HL-60 (cell line): ENCODE measurements around the gene RAB44.

Experiments
- DNase-seq, 2 experiments: peaks; one replicate each; pipeline ENCODE4 v3.0.0-alpha.2; 2010 to 2020; ENCODE audit warnings: low read depth in 1 of 2, low spot score in 1 of 2
- H3K27ac ChIP-seq: fragments of 250-450 bp; sonication (Bioruptor Pico); replicated peaks from 2 replicates; pipeline ENCODE4 v1.5.1; 2020; ENCODE audit warnings: mild to moderate bottlenecking, moderate library complexity
- H3K27me3 ChIP-seq: fragments of 250-450 bp; sonication (Bioruptor Pico); 2 replicates; pipeline ENCODE4 v1.5.1; 2021; ENCODE audit warnings: mild to moderate bottlenecking, moderate library complexity; ENCODE audit not compliant: insufficient read depth, poor library complexity, severe bottlenecking
- H3K4me3 ChIP-seq: replicated peaks from 2 replicates; pipeline ENCODE4 v1.5.1; 2011; ENCODE audit warnings: mild to moderate bottlenecking, control low read depth, low read length; ENCODE audit not compliant: insufficient read depth
- GABPA ChIP-seq: IDR thresholded peaks from 2 replicates; pipeline ENCODE4 v1.6.1; 2012; ENCODE audit warnings: low read depth
- POLR2AphosphoS5 ChIP-seq: IDR thresholded peaks from 2 replicates; pipeline ENCODE4 v1.6.1; 2012; ENCODE audit warnings: low read depth
- REST ChIP-seq: IDR thresholded peaks from 2 replicates; pipeline ENCODE4 v1.6.1; 2012; ENCODE audit warnings: low read depth; ENCODE audit not compliant: insufficient replicate concordance
- SPI1 ChIP-seq: IDR thresholded peaks from 2 replicates; pipeline ENCODE4 v1.6.1; 2012; ENCODE audit warnings: low read depth, mild to moderate bottlenecking, borderline replicate concordance
- TF ChIP-seq, protein P1 (sequence below): IDR thresholded peaks from one replicate; pipeline ENCODE4 v1.5.1; 2011; ENCODE audit warnings: low read length, control low read depth, inconsistent platforms; ENCODE audit not compliant: insufficient read depth

RAB44 gene

GRCh38 chr6:36691612-36692011 lies 6.0 kb upstream of the RAB44 start:
- TF ChIP-seq GABPA (no peak), SPI1 (no peak), REST (no peak), POLR2AphosphoS5 (no peak)
- TF ChIP-seq, protein P1, sequence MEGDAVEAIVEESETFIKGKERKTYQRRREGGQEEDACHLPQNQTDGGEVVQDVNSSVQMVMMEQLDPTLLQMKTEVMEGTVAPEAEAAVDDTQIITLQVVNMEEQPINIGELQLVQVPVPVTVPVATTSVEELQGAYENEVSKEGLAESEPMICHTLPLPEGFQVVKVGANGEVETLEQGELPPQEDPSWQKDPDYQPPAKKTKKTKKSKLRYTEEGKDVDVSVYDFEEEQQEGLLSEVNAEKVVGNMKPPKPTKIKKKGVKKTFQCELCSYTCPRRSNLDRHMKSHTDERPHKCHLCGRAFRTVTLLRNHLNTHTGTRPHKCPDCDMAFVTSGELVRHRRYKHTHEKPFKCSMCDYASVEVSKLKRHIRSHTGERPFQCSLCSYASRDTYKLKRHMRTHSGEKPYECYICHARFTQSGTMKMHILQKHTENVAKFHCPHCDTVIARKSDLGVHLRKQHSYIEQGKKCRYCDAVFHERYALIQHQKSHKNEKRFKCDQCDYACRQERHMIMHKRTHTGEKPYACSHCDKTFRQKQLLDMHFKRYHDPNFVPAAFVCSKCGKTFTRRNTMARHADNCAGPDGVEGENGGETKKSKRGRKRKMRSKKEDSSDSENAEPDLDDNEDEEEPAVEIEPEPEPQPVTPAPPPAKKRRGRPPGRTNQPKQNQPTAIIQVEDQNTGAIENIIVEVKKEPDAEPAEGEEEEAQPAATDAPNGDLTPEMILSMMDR: no peak
- Histone ChIP-seq H3K4me3 (no peak overlapping the region), H3K27me3 (no peaks in the 10 kb centered on the region), H3K27ac (peak overlapping the region; percentile 75)
- DNase-seq: no peak

- no peaks in the 10 kb centered on the region for H3K27me3 ChIP-seq
- no peak overlapping the region for H3K4me3 ChIP-seq
- peak; percentile 100 for TF ChIP-seq SPI1
- TF ChIP-seq REST: no peak
- peak overlapping the region; percentile 75 for H3K27ac ChIP-seq
- DNase-seq: peak in 1 of 2 experiments; percentile 95
Measured at GRCh38 chr6:36692220-36692619, 5.4 kb upstream of the RAB44 start.

- TF ChIP-seq, protein P1: no peak
- peak overlapping the region; percentile 75 for H3K27ac ChIP-seq
Measured at GRCh38 chr6:36692861-36693702, 4.5 kb upstream of the RAB44 start.

DNA sequence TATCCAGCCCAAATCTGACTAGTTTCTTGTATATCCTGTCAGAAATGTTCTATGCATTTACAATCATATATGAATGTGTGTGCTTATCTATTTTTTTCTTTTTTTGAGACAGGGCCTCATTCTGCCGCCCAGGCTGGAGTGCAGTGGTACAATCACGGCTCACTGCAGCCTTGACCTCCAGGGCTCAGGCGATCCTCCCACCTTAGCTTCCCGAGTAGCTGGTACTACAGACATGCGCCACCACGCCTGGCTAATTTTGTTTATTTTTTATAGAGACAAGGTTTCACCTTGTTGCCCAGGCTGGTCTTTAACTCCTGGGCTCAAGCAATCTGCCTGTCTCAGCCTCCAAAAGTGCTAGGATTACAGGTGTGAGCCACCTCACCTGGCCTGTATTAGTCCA lies 3.0 kb upstream of the RAB44 start:
- H3K4me3 ChIP-seq: no peak overlapping the region
- H3K27me3 ChIP-seq: no peaks in the 10 kb centered on the region
- DNase-seq: no peak
- no peak for TF ChIP-seq SPI1
- TF ChIP-seq REST: no peak
- no peak for TF ChIP-seq POLR2AphosphoS5
- TF ChIP-seq GABPA: no peak
- TF ChIP-seq, protein P1: no peak
- no peak overlapping the region for H3K27ac ChIP-seq

More at GRCh38 chr6:36692861-36693702, 4.5 kb upstream of the RAB44 start:
- no peak overlapping the region for H3K4me3 ChIP-seq
- H3K27me3 ChIP-seq: no peaks in the 10 kb centered on the region
- DNase-seq: no peak
